Left ventricle myocardium superior (tissue), 1 donor: ENCODE results near the gene TERC. TPM values are rescaled to one million over a fixed set of nuclear protein-coding genes. Genes with fewer than 3 reads are reported as not detected.
"Not testable (repeated sequence)": the region's sequence is repeated elsewhere in the genome, so short reads cannot be mapped to it uniquely, and the experiment has no call there.

ENCODE experiments used
- ATAC-seq: fragments of 200-7000 bp; cut with Tn5 transposase; one replicate; pipeline ENCODE4 v1.9.1; 2020; ENCODE audit warnings: mild to moderate bottlenecking, moderate library complexity
- DNase-seq: peaks from one replicate; pipeline ENCODE4 v3.0.0-alpha.2; 2020
- intact Hi-C: fragments of 100-400 bp; cut with micrococcal nuclease; formaldehyde crosslinking; loops from one replicate; pipeline ENCODE4 v1.11.0; 2022
- total RNA-seq: library from RNA; stranded (reverse); fragmentation: NEBNext Ultra II Directional; extraction: Animal tissue kit (Norgen Biotek cat#: 25700); gene quantifications from one replicate; pipeline ENCODE4 v1.2.1, GENCODE V29; 2021
- donor health status: DM: no; HTN: yes; CAD: no; lungs with severe emphysema.

The TERC gene
- total RNA-seq, 1 donor from 2014 or later = 3.5 TPM

- intact Hi-C loops = no loop called here
- peak; percentile 94 for DNase-seq
- ATAC-seq = peak; percentile 94
Measured at GRCh38 chr3:169772897-169773816, 8.3 kb upstream of the TERC start, which contains the start of gene MYNN. MYNN (plus strand) TSS chr3:169773396; CDS start chr3:169774296, 900 bp downstream.

GRCh38 chr3:169772305-169772896 is 7.5 kb upstream of the TERC start:
- peak; percentile 79 for ATAC-seq
- peak; percentile 78 for DNase-seq
- intact Hi-C loops = no loop called here

GRCh38 chr3:169771497-169772304 is 6.8 kb upstream of the TERC start:
- peak; percentile 40 for ATAC-seq
- intact Hi-C loops = no loop called here
- DNase-seq = peak; percentile 59

GRCh38 chr3:169769287-169770181 is 4.7 kb upstream of the TERC start, which contains the start of gene ACTRT3:
ACTRT3 (minus strand) TSS chr3:169769561; CDS start chr3:169769520, 41 bp downstream.
- DNase-seq (peak; percentile 84), ATAC-seq (peak; percentile 6)
- intact Hi-C loops = no loop called here

GRCh38 chr3:169764312-169764881 is 463 bp downstream of the TERC start:
- intact Hi-C loops = no loop called here
- DNase-seq = peak; percentile 76
- ATAC-seq = peak; percentile 70

- no peak for ATAC-seq
- intact Hi-C loops = no loop called here
- no peak for DNase-seq
Measured at GRCh38 chr3:169760479-169760878, 4.4 kb downstream of the TERC start.

- ATAC-seq (no peak), DNase-seq (no peak)
- intact Hi-C loops = no loop called here
Measured at GRCh38 chr3:169759256-169759655, 5.6 kb downstream of the TERC start.

GRCh38 chr3:169758359-169758994 is 6.4 kb downstream of the TERC start:
- DNase-seq = no peak
- intact Hi-C loops = no loop called here
- ATAC-seq = no peak

GRCh38 chr3:169755488-169755887 is 9.4 kb downstream of the TERC start:
- intact Hi-C loops = no loop called here
- DNase-seq = no peak
- no peak for ATAC-seq

- intact Hi-C loops = no loop called here
- DNase-seq (no peak), ATAC-seq (no peak)
Measured at GRCh38 chr3:169754711-169755110, 10.1 kb downstream of the TERC start.

GRCh38 chr3:169751875-169752274 is 13.0 kb downstream of the TERC start:
- intact Hi-C loops = no loop called here
- ATAC-seq = no peak
- DNase-seq = no peak

- DNase-seq (no peak), ATAC-seq (no peak)
- intact Hi-C loops = no loop called here
Measured at GRCh38 chr3:169750665-169751064, 14.2 kb downstream of the TERC start.

GRCh38 chr3:169748670-169749069 is 16.2 kb downstream of the TERC start:
- DNase-seq (no peak), ATAC-seq (no peak)
- intact Hi-C loops = no loop called here

- intact Hi-C loops = no loop called here
- DNase-seq (no peak), ATAC-seq (no peak)
Measured at GRCh38 chr3:169746924-169747323, 17.9 kb downstream of the TERC start.

GRCh38 chr3:169744366-169745054 is 20.4 kb downstream of the TERC start:
- DNase-seq (no peak), ATAC-seq (no peak)
- intact Hi-C loops = no loop called here

- no peak for DNase-seq
- intact Hi-C loops = no loop called here
- no peak for ATAC-seq
Measured at GRCh38 chr3:169739067-169739466, 25.8 kb downstream of the TERC start.

- DNase-seq, intact Hi-C loops, ATAC-seq: not testable (repeated sequence)
Measured at GRCh38 chr3:169731857-169732256, 33.0 kb downstream of the TERC start.
